OCI-LY3 (cell line): Measurements from ENCODE around the gene CACNA2D3.

Source experiments
- CTCF ChIP-seq: fragments of 200-600, 300-600 bp; sonication (generic); IDR thresholded peaks from 2 replicates; pipeline ENCODE4 v1.5.1; 2014; ENCODE audit warnings: antibody characterized with exemption, low read length, low read depth
- EZH2phosphoT487 ChIP-seq: fragments of 200-600 bp; shearing (Covaris generic); IDR thresholded peaks from 2 replicates; pipeline ENCODE4 v1.6.1; 2018; ENCODE audit warnings: antibody characterized with exemption, mixed run types, low read depth

GRCh38 chr3:54668236-54668635 is 545.9 kb downstream of the CACNA2D3 start:
- TF ChIP-seq EZH2phosphoT487, result no peak
- no peak for TF ChIP-seq CTCF
